ENCODE measurements around the gene GLRA3. TPM values are rescaled to one million over a fixed set of nuclear protein-coding genes. Genes with fewer than 3 reads are reported as not detected.

The GLRA3 gene
- total RNA-seq, 1 donor from 2014 or later = not detected

GRCh38 chr4:174626342-174627008 is 202.6 kb downstream of the GLRA3 start:
- no peak for DNase-seq
- Histone ChIP-seq H3K36me3 (no peaks in the 10 kb centered on the region), H3K4me1 (no peaks in the 10 kb centered on the region), H3K4me3 (no peak overlapping the region), H3K27ac (replicated peaks) (no peak overlapping the region), H3K9me3 (replicated peaks) (no peaks in the 10 kb centered on the region), H3K27me3 (ENCODE audit: low read depth) (no peaks in the 10 kb centered on the region)
- intact Hi-C loops (cut with micrococcal nuclease) = no loop called here
- TF ChIP-seq, protein P1, sequence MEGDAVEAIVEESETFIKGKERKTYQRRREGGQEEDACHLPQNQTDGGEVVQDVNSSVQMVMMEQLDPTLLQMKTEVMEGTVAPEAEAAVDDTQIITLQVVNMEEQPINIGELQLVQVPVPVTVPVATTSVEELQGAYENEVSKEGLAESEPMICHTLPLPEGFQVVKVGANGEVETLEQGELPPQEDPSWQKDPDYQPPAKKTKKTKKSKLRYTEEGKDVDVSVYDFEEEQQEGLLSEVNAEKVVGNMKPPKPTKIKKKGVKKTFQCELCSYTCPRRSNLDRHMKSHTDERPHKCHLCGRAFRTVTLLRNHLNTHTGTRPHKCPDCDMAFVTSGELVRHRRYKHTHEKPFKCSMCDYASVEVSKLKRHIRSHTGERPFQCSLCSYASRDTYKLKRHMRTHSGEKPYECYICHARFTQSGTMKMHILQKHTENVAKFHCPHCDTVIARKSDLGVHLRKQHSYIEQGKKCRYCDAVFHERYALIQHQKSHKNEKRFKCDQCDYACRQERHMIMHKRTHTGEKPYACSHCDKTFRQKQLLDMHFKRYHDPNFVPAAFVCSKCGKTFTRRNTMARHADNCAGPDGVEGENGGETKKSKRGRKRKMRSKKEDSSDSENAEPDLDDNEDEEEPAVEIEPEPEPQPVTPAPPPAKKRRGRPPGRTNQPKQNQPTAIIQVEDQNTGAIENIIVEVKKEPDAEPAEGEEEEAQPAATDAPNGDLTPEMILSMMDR (IDR thresholded peaks at IDR 0.05; ENCODE audit: borderline replicate concordance) = no peak

DNA sequence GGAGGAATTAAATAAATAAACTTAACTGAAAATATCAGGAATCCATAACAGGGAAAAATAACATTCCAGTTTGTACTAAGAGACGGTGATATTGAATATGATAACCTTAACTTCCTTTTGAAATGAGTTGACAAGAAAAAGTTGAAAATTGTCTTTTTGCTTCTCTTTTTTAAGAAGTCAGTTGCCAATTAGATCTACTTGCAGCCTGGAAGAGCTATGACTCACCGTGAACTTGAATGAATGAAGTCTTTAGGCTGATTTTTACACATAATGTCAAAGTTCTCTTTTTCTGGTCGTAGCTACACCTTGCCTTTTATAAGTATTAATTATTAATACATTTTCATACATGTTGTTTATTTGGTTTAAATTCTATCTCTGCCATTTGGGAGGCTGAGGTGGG is 212.4 kb downstream of the GLRA3 start:
- no peak for DNase-seq
- H3K4me1 ChIP-seq = no peaks in the 10 kb centered on the region
- no peak overlapping the region for H3K4me3 ChIP-seq
- no peak overlapping the region for H3K27ac ChIP-seq (replicated peaks)
- peaks cover 6% of the 10 kb centered on the region for H3K9me3 ChIP-seq (replicated peaks)
- intact Hi-C loops (cut with micrococcal nuclease) = no loop called here
- H3K36me3 ChIP-seq = no peaks in the 10 kb centered on the region
- H3K27me3 ChIP-seq (ENCODE audit: low read depth) = no peaks in the 10 kb centered on the region
- TF ChIP-seq, protein P1 (IDR thresholded peaks at IDR 0.05; ENCODE audit: borderline replicate concordance) = no peak

GRCh38 chr4:174613979-174614378 is 215.1 kb downstream of the GLRA3 start:
- Histone ChIP-seq H3K27ac (replicated peaks) (no peak overlapping the region), H3K4me1 (no peaks in the 10 kb centered on the region), H3K4me3 (no peak overlapping the region), H3K27me3 (ENCODE audit: low read depth) (no peaks in the 10 kb centered on the region), H3K9me3 (replicated peaks) (peaks cover 9% of the 10 kb centered on the region), H3K36me3 (no peaks in the 10 kb centered on the region)
- intact Hi-C loops (cut with micrococcal nuclease) = no loop called here
- TF ChIP-seq, protein P1 (IDR thresholded peaks at IDR 0.05; ENCODE audit: borderline replicate concordance) = no peak
- DNase-seq = no peak

- no peak overlapping the region for H3K27ac ChIP-seq (replicated peaks)
- peaks cover 9% of the 10 kb centered on the region for H3K9me3 ChIP-seq (replicated peaks)
- no peak overlapping the region for H3K4me3 ChIP-seq
- H3K4me1 ChIP-seq = no peaks in the 10 kb centered on the region
- TF ChIP-seq, protein P1 (IDR thresholded peaks at IDR 0.05; ENCODE audit: borderline replicate concordance) = no peak
- no peaks in the 10 kb centered on the region for H3K36me3 ChIP-seq
- intact Hi-C loops (cut with micrococcal nuclease) = no loop called here
- H3K27me3 ChIP-seq (ENCODE audit: low read depth) = no peaks in the 10 kb centered on the region
- no peak for DNase-seq
These were observed 217.3 kb downstream of the GLRA3 start for GRCh38 chr4:174611792-174612191.

DNA sequence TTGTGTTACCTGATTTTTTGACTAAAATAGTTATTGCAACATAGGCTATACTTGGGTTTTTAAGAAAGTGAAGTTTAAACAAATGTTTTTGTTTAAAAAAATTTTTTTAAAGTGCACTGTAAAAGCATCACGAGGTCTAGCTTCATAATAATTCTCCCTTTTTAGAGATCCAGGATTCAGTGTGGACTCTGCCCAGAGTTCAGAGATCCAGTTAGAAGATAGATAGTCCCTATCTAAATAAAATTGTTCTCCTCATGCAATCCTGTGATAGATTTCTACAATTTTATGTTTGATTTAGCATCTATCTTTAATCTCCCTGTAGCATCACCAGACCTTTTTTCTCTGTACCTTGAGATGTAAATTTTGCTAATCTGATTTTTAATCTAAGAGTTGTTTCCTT is 221.3 kb downstream of the GLRA3 start:
- Histone ChIP-seq H3K4me3 (no peak overlapping the region), H3K27me3 (ENCODE audit: low read depth) (no peaks in the 10 kb centered on the region), H3K27ac (replicated peaks) (no peak overlapping the region), H3K4me1 (no peaks in the 10 kb centered on the region), H3K36me3 (no peaks in the 10 kb centered on the region), H3K9me3 (replicated peaks) (peaks cover 9% of the 10 kb centered on the region)
- TF ChIP-seq, protein P1 (IDR thresholded peaks at IDR 0.05; ENCODE audit: borderline replicate concordance) = no peak
- intact Hi-C loops (cut with micrococcal nuclease) = no loop called here
- DNase-seq = no peak
